Measurements from ENCODE around the gene INTS11. TPM values are rescaled to one million over a fixed set of nuclear protein-coding genes. Genes with fewer than 3 reads are reported as not detected.

INTS11 gene
- total and polyA plus RNA-seq, 9 of the 15 experiments (the other 6 are each of a cell fraction or from before 2014, with no cell fraction given), result 3.6 to 183 (median 110) TPM

DNA sequence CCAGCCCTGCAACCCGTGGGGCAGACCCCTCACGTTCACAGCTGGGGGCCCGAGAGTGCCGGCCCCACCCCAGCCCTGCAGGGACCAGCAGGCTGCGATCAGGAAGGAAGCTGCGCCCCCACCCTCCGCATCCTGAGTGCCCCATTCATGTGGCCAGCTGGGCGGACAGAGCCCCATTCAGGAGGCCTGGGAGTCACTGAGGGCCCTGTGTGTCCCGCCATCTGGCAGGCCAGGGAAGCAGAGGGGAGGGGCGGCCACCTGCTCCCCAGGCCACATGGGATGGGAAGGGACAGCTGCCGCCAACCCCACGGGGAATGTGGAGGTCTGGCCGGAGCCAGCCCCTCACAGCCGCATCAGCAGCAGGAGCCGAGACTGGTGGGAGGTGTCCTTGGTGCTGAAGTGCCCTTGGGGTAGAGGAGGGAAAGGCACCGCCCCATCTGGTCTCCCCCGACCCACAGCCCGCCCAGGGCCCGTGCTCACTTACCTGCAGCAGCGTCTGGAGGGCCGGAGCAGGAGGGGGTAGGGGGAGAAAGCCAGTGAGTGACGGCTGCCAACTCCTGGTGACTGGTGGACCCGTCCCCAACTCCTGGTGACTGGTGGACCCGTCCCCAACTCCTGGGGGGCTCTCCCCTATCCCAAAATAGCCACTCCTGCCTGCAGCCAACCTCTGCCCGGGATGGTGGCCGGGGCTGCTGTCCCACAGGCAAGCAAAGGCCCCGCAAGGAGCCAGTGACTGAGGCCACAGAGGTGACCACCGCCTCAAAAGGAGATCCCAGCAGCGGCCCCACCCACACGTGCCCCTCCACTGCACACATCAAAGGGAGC lies 25.4 kb downstream of the INTS11 start (continued):
- TF ChIP-seq ZEB2 (IDR thresholded peaks at IDR 0.05) (no peak), NCOA6 (IDR thresholded peaks at IDR 0.05) (no peak), PPARD (CRISPR knock-in tag; IDR thresholded peaks at IDR 0.05) (no peak), SMARCE1 (IDR thresholded peaks at IDR 0.05) (no peak), HEY1 (CRISPR knock-in tag; IDR thresholded peaks at IDR 0.05; ENCODE audit: borderline replicate concordance) (no peak), ZBTB7A (IDR thresholded peaks at IDR 0.05; ENCODE audit: borderline replicate concordance, control insufficient read depth, low read depth, low read length) (peak; percentile 24; the same call in 1 of the 2 replicates), NR1H2 (CRISPR knock-in tag; IDR thresholded peaks at IDR 0.05) (no peak), ZNF699 (CRISPR knock-in tag; IDR thresholded peaks at IDR 0.05; ENCODE audit: insufficient replicate concordance) (no peak), NFYB (IDR thresholded peaks at IDR 0.05; ENCODE audit: extremely low read depth, insufficient read length) (no peak), ETV6 (IDR thresholded peaks at IDR 0.05; ENCODE audit: borderline replicate concordance in 1 of 2, low read depth in 2 of 2, low read length in 1 of 2) (no peak), ETV6 (CRISPR knock-in tag; IDR thresholded peaks at IDR 0.05; ENCODE audit: borderline replicate concordance) (no peak), SMC3 (conservative IDR thresholded peaks at IDR 0.05; ENCODE audit: insufficient read depth, low read depth, low read length) (no peak), ZNF24 (IDR thresholded peaks at IDR 0.05) (no peak), MYNN (IDR thresholded peaks at IDR 0.05) (no peak), MYNN (CRISPR knock-in tag; IDR thresholded peaks at IDR 0.05) (no peak), ILK (tag; IDR thresholded peaks at IDR 0.05; ENCODE audit: borderline replicate concordance, low read depth) (no peak)
- TF ChIP-seq, protein P1, sequence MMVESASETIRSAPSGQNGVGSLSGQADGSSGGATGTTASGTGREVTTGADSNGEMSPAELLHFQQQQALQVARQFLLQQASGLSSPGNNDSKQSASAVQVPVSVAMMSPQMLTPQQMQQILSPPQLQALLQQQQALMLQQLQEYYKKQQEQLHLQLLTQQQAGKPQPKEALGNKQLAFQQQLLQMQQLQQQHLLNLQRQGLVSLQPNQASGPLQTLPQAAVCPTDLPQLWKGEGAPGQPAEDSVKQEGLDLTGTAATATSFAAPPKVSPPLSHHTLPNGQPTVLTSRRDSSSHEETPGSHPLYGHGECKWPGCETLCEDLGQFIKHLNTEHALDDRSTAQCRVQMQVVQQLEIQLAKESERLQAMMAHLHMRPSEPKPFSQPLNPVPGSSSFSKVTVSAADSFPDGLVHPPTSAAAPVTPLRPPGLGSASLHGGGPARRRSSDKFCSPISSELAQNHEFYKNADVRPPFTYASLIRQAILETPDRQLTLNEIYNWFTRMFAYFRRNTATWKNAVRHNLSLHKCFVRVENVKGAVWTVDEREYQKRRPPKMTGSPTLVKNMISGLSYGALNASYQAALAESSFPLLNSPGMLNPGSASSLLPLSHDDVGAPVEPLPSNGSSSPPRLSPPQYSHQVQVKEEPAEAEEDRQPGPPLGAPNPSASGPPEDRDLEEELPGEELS (CRISPR knock-in tag; IDR thresholded peaks at IDR 0.05; ENCODE audit: borderline replicate concordance), result 0 out of 2 replicates have a peak, but pooled peaks have one; percentile 15
- TF ChIP-seq, protein P2, sequence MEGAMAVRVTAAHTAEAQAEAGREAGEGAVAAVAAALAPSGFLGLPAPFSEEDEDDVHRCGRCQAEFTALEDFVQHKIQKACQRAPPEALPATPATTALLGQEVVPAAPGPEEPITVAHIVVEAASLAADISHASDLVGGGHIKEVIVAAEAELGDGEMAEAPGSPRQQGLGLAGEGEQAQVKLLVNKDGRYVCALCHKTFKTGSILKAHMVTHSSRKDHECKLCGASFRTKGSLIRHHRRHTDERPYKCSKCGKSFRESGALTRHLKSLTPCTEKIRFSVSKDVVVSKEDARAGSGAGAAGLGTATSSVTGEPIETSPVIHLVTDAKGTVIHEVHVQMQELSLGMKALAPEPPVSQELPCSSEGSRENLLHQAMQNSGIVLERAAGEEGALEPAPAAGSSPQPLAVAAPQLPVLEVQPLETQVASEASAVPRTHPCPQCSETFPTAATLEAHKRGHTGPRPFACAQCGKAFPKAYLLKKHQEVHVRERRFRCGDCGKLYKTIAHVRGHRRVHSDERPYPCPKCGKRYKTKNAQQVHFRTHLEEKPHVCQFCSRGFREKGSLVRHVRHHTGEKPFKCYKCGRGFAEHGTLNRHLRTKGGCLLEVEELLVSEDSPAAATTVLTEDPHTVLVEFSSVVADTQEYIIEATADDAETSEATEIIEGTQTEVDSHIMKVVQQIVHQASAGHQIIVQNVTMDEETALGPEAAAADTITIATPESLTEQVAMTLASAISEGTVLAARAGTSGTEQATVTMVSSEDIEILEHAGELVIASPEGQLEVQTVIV (CRISPR knock-in tag; IDR thresholded peaks at IDR 0.05; ENCODE audit: borderline replicate concordance), result no peak
- TF ChIP-seq, protein P3, sequence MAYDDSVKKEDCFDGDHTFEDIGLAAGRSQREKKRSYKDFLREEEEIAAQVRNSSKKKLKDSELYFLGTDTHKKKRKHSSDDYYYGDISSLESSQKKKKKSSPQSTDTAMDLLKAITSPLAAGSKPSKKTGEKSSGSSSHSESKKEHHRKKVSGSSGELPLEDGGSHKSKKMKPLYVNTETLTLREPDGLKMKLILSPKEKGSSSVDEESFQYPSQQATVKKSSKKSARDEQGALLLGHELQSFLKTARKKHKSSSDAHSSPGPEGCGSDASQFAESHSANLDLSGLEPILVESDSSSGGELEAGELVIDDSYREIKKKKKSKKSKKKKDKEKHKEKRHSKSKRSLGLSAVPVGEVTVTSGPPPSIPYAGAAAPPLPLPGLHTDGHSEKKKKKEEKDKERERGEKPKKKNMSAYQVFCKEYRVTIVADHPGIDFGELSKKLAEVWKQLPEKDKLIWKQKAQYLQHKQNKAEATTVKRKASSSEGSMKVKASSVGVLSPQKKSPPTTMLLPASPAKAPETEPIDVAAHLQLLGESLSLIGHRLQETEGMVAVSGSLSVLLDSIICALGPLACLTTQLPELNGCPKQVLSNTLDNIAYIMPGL (CRISPR knock-in tag; IDR thresholded peaks at IDR 0.05), result no peak
- TF ChIP-seq, protein P4, sequence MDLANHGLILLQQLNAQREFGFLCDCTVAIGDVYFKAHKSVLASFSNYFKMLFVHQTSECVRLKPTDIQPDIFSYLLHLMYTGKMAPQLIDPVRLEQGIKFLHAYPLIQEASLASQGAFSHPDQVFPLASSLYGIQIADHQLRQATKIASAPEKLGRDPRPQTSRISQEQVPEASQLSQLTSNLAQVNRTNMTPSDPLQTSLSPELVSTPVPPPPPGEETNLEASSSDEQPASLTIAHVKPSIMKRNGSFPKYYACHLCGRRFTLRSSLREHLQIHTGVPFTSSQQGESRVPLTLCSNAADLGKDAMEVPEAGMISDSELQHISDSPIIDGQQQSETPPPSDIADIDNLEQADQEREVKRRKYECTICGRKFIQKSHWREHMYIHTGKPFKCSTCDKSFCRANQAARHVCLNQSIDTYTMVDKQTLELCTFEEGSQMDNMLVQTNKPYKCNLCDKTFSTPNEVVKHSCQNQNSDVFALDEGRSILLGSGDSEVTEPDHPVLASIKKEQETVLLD (IDR thresholded peaks at IDR 0.05), result no peak

Measured in K562 (cell line).